Measurements from ENCODE around the gene MYADM.
A peak's percentile ranks its signal among the peaks of the same experiment; 100 is the strongest.

MYADM gene

GRCh38 chr19:53905787-53906186 is 38.1 kb downstream of the MYADM start:
- H3K27me3 ChIP-seq (ENCODE audit: low read depth) = peaks cover 14% of the 10 kb centered on the region
- no peaks in the 10 kb centered on the region for H3K4me1 ChIP-seq
- H3K9me3 ChIP-seq = no peaks in the 10 kb centered on the region
- in situ Hi-C loops (cut with MboI; ENCODE audit: low sequenced_read_pairs) = no loop called here
- DNase-seq (ENCODE audit: low spot score in 2 of 2) = no peak
- no peaks in the 10 kb centered on the region for H3K36me3 ChIP-seq (replicated peaks)
- no peak overlapping the region for H3K4me3 ChIP-seq

- Histone ChIP-seq H3K36me3 (replicated peaks) (no peaks in the 10 kb centered on the region), H3K9me3 (no peaks in the 10 kb centered on the region), H3K4me1 (no peaks in the 10 kb centered on the region), H3K4me3 (no peak overlapping the region), H3K27me3 (ENCODE audit: low read depth) (peaks cover 14% of the 10 kb centered on the region)
- in situ Hi-C loops (cut with MboI; ENCODE audit: low sequenced_read_pairs) = no loop called here
- peak in 1 of 2 experiments; percentile 74 for DNase-seq (ENCODE audit: low spot score in 2 of 2)
Observed at GRCh38 chr19:53906211-53907192, 38.8 kb downstream of the MYADM start.

DNA sequence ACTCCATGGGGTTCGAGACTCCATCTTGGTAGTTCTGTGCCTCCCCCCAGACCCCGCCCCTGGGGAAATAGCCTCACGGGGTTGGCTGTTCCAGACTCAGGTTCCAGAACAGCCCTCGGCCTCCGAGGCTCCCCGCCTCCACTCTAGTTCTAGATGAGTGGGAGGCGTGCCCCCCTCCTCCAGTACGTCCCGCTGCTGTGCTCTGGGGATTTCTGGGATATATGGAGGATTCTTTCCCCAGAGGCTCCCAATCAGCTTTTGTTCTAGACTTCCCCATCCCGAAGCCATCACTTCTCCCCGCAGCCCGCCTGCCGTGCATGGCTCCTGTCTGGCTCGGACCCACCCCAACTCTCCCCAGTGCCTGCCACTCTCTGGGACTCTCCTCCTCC is 39.5 kb downstream of the MYADM start:
- Histone ChIP-seq H3K9me3 (no peaks in the 10 kb centered on the region), H3K27me3 (ENCODE audit: low read depth) (peaks cover 14% of the 10 kb centered on the region), H3K4me3 (no peak overlapping the region), H3K36me3 (replicated peaks) (no peaks in the 10 kb centered on the region), H3K4me1 (no peaks in the 10 kb centered on the region)
- in situ Hi-C loops (cut with MboI; ENCODE audit: low sequenced_read_pairs) = no loop called here
- no peak for DNase-seq (ENCODE audit: low spot score in 2 of 2)

GRCh38 chr19:53907690-53908089 is 40.0 kb downstream of the MYADM start:
- Histone ChIP-seq H3K9me3 (no peaks in the 10 kb centered on the region), H3K4me3 (peak overlapping the region; percentile 25), H3K36me3 (replicated peaks) (no peaks in the 10 kb centered on the region), H3K4me1 (no peaks in the 10 kb centered on the region), H3K27me3 (ENCODE audit: low read depth) (peaks cover 14% of the 10 kb centered on the region)
- DNase-seq (ENCODE audit: low spot score in 2 of 2) = no peak
- in situ Hi-C loops (cut with MboI; ENCODE audit: low sequenced_read_pairs) = no loop called here

- in situ Hi-C loops (cut with MboI; ENCODE audit: low sequenced_read_pairs) = no loop called here
- Histone ChIP-seq H3K36me3 (replicated peaks) (no peaks in the 10 kb centered on the region), H3K4me1 (no peaks in the 10 kb centered on the region), H3K4me3 (peak overlapping the region; percentile 25), H3K9me3 (no peaks in the 10 kb centered on the region), H3K27me3 (ENCODE audit: low read depth) (peaks cover 14% of the 10 kb centered on the region)
- peak; percentile 59 to 82 for DNase-seq (ENCODE audit: low spot score in 2 of 2)
Observed at GRCh38 chr19:53908106-53908934, 40.6 kb downstream of the MYADM start.

DNA sequence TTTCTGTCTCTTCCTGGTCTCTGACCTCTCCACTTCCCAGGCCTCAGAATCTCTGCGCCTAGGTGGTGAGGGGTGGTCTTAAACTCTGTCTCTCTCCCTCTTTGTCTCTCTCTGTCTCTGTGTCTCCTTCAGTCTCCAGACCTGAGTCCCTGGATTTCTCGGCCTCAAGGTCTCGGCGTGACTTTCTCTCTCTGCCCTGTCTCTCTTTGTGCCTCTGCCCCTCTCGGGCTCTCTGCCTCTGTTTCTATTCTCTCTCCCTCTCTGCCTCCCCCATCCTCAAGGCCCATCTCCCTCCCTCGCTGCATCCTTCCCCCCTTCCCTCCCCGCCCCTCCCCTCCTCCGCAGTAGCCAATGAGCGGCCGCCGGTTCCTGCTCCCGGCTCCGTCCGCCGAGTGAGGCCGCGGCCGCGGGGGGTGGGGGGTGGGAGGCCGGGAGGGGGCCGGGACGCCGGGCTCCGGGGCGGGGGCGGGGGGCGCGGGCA is 41.3 kb downstream of the MYADM start, which contains the start of gene CACNG7:
Gene CACNG7, plus strand, starts transcription at position 344 of the 481 bp plus-strand sequence. CDS start 3,554 bp downstream, outside the sequence.
- no peaks in the 10 kb centered on the region for H3K4me1 ChIP-seq
- H3K4me3 ChIP-seq = peak within 1 kb of the TSS; percentile 42
- H3K27me3 ChIP-seq (ENCODE audit: low read depth) = peaks cover 14% of the 10 kb centered on the region
- no peaks in the 10 kb centered on the region for H3K9me3 ChIP-seq
- in situ Hi-C loops (cut with MboI; ENCODE audit: low sequenced_read_pairs) = no loop called here
- H3K36me3 ChIP-seq (replicated peaks) = no peaks in the 10 kb centered on the region
- peak in 1 of 2 experiments; percentile 67 for DNase-seq (ENCODE audit: low spot score in 2 of 2)

- no peaks in the 10 kb centered on the region for H3K4me1 ChIP-seq
- no peak for DNase-seq (ENCODE audit: low spot score in 2 of 2)
- H3K9me3 ChIP-seq = no peaks in the 10 kb centered on the region
- in situ Hi-C loops (cut with MboI; ENCODE audit: low sequenced_read_pairs) = no loop called here
- H3K27me3 ChIP-seq (ENCODE audit: low read depth) = peaks cover 14% of the 10 kb centered on the region
- no peaks in the 10 kb centered on the region for H3K36me3 ChIP-seq (replicated peaks)
- H3K4me3 ChIP-seq = peak overlapping the region; percentile 42
Observed at GRCh38 chr19:53909471-53910169, 41.9 kb downstream of the MYADM start.

- Histone ChIP-seq H3K27me3 (ENCODE audit: low read depth) (peaks cover 12% of the 10 kb centered on the region), H3K9me3 (no peaks in the 10 kb centered on the region), H3K4me3 (peak overlapping the region; percentile 42), H3K4me1 (no peaks in the 10 kb centered on the region), H3K36me3 (replicated peaks) (no peaks in the 10 kb centered on the region)
- in situ Hi-C loops (cut with MboI; ENCODE audit: low sequenced_read_pairs) = no loop called here
- peak in 1 of 2 experiments; percentile 44 for DNase-seq (ENCODE audit: low spot score in 2 of 2)
Observed at GRCh38 chr19:53910170-53910518, 42.5 kb downstream of the MYADM start.

DNA sequence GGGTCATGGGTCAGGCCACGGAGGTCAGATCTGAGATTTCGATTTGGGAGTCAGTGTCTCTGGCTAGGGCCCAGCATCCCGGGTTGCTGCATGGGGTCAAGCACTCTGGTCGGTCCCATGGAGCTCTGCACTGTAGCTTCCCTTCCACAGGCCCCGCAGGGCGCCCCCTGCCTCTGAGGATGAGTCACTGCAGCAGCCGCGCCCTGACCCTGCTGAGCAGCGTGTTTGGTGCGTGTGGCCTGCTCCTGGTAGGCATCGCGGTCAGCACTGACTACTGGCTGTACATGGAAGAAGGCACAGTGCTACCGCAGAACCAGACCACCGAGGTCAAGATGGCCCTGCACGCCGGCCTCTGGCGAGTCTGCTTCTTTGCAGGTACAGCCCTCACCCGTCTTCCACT is 45.0 kb downstream of the MYADM start:
- in situ Hi-C loops (cut with MboI; ENCODE audit: low sequenced_read_pairs) = no loop called here
- DNase-seq (ENCODE audit: low spot score in 2 of 2) = peak in 1 of 2 experiments; percentile 51

DNA sequence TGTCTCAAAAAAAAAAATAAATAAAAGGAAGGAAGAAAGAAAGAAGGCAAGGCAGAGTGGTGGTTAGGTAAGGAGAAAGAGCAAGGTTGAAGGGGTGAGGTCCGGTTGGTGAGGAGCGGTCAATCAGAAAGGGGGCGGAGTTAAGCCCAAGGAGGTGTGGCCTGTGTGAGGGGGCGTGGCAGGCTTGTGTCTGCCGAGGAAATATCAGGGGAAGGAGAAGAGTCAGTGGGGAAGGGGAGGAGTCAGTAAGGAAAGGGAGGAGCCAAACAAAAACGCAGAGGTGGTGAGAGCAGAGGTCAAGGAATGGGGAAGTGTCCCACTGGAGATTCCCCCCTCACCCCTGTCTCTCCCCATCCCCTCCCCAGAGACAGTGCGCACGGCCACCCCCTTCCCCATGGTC is 47.3 kb downstream of the MYADM start:
- H3K4me3 ChIP-seq = no peak overlapping the region
- peaks cover 4% of the 10 kb centered on the region; the same call in 1 of the 2 replicates for H3K27me3 ChIP-seq (ENCODE audit: low read depth)
- peak in 1 of 2 experiments; percentile 45 for DNase-seq (ENCODE audit: low spot score in 2 of 2)
- H3K36me3 ChIP-seq (replicated peaks) = peaks cover 2% of the 10 kb centered on the region; the same call in 1 of the 2 replicates
- H3K4me1 ChIP-seq = no peaks in the 10 kb centered on the region
- H3K9me3 ChIP-seq = no peaks in the 10 kb centered on the region
- in situ Hi-C loops (cut with MboI; ENCODE audit: low sequenced_read_pairs) = no loop called here

More for the DNA sequence above, 45.0 kb downstream of the MYADM start:
- H3K36me3 ChIP-seq (replicated peaks) = peaks cover 2% of the 10 kb centered on the region; the same call in 1 of the 2 replicates
- no peaks in the 10 kb centered on the region for H3K4me1 ChIP-seq
- H3K9me3 ChIP-seq = no peaks in the 10 kb centered on the region
- H3K27me3 ChIP-seq (ENCODE audit: low read depth) = peaks cover 12% of the 10 kb centered on the region
- no peak overlapping the region for H3K4me3 ChIP-seq

- Histone ChIP-seq H3K36me3 (replicated peaks) (peaks cover 2% of the 10 kb centered on the region; the same call in 1 of the 2 replicates), H3K27me3 (ENCODE audit: low read depth) (no peaks in the 10 kb centered on the region; the same call in 1 of the 2 replicates), H3K9me3 (no peaks in the 10 kb centered on the region), H3K4me3 (no peak overlapping the region), H3K4me1 (no peaks in the 10 kb centered on the region)
- DNase-seq (ENCODE audit: low spot score in 2 of 2) = no peak
- in situ Hi-C loops (cut with MboI; ENCODE audit: low sequenced_read_pairs) = no loop called here
Observed at GRCh38 chr19:53916004-53916403, 48.3 kb downstream of the MYADM start.

- Histone ChIP-seq H3K36me3 (replicated peaks) (peaks cover 2% of the 10 kb centered on the region; the same call in 1 of the 2 replicates), H3K4me3 (no peak overlapping the region), H3K9me3 (no peaks in the 10 kb centered on the region), H3K4me1 (no peaks in the 10 kb centered on the region), H3K27me3 (ENCODE audit: low read depth) (no peaks in the 10 kb centered on the region)
- in situ Hi-C loops (cut with MboI; ENCODE audit: low sequenced_read_pairs) = no loop called here
- DNase-seq (ENCODE audit: low spot score in 2 of 2) = no peak
Observed at GRCh38 chr19:53917356-53917755, 49.7 kb downstream of the MYADM start.
